GM23338 (cell line): ENCODE measurements around the gene CREBL2. TPM values are rescaled to one million over a fixed set of nuclear protein-coding genes. Genes with fewer than 3 reads are reported as not detected.
A peak's percentile ranks its signal among the peaks of the same experiment; 100 is the strongest.

ENCODE experiments used
- ATAC-seq: fragments of 200-7000 bp; cut with Tn5 transposase; 3 replicates; pipeline ENCODE4 v1.9.1; 2020
- DNase-seq: peaks from one replicate; pipeline ENCODE4 v3.0.0-alpha.2; 2015; ENCODE audit warnings: low spot score
- H2AFZ ChIP-seq: fragments of 200-600 bp; sonication (generic); 2 replicates; pipeline ENCODE4 v1.8.0; 2016; ENCODE audit warnings: antibody characterized with exemption, mild to moderate bottlenecking, moderate library complexity
- H3F3A ChIP-seq: fragments of 200-600 bp; sonication (generic); replicated peaks from 2 replicates; pipeline ENCODE4 v1.8.0; 2017; ENCODE audit warnings: antibody characterized with exemption, mixed run types, low read depth
- H3K27ac ChIP-seq: fragments of 200-600 bp; sonication (generic); 2 replicates; pipeline ENCODE4 v1.6.1; 2016; ENCODE audit warnings: low read depth
- H3K27me3 ChIP-seq: fragments of 200-600 bp; sonication (generic); 2 replicates; pipeline ENCODE4 v1.8.0; 2016; ENCODE audit warnings: mild to moderate bottlenecking, mixed run types, moderate library complexity; ENCODE audit not compliant: insufficient read depth
- H3K36me3 ChIP-seq: fragments of 200-600 bp; sonication (generic); 2 replicates; pipeline ENCODE4 v1.8.0; 2016; ENCODE audit warnings: mild to moderate bottlenecking; ENCODE audit not compliant: insufficient read depth
- H3K4me1 ChIP-seq: fragments of 200-600 bp; sonication (generic); 2 replicates; pipeline ENCODE4 v1.8.0; 2016; ENCODE audit warnings: mild to moderate bottlenecking, moderate library complexity; ENCODE audit not compliant: insufficient read depth
- H3K4me2 ChIP-seq: fragments of 200-600 bp; sonication (generic); 2 replicates; pipeline ENCODE4 v1.7.1; 2017; ENCODE audit warnings: mixed run types
- H3K4me3 ChIP-seq: fragments of 200-600 bp; sonication (generic); 2 replicates; pipeline ENCODE4 v1.6.1; 2016; ENCODE audit warnings: mixed run types
- H3K79me2 ChIP-seq: fragments of 200-600 bp; sonication (generic); replicated peaks from 2 replicates; pipeline ENCODE4 v1.8.0; 2017; ENCODE audit warnings: mild to moderate bottlenecking; ENCODE audit not compliant: insufficient read depth
- H3K9me2 ChIP-seq: fragments of 200-600 bp; sonication (generic); 2 replicates; pipeline ENCODE4 v1.8.0; 2017; ENCODE audit not compliant: insufficient read depth
- H4K20me1 ChIP-seq: fragments of 200-600 bp; sonication (generic); replicated peaks from 2 replicates; pipeline ENCODE4 v1.8.0; 2017; ENCODE audit warnings: mild to moderate bottlenecking; ENCODE audit not compliant: insufficient read depth
- H3K27ac Mint-ChIP-seq: 2 replicates; pipeline ENCODE4 v1.8.0; 2020; ENCODE audit warnings: inconsistent platforms, mild to moderate bottlenecking, moderate library complexity, mixed read lengths
- H3K27me3 Mint-ChIP-seq: 3 replicates; pipeline ENCODE4 v1.8.0; 2022; ENCODE audit warnings: low read depth, mild to moderate bottlenecking, moderate library complexity, mixed read lengths, inconsistent platforms; ENCODE audit not compliant: insufficient read depth, poor library complexity
- H3K36me3 Mint-ChIP-seq: 3 replicates; pipeline ENCODE4 v1.8.0; 2021; ENCODE audit warnings: low read depth, mild to moderate bottlenecking, inconsistent platforms, moderate library complexity, mixed read lengths
- H3K4me1 Mint-ChIP-seq: 3 replicates; pipeline ENCODE4 v1.8.0; 2020; ENCODE audit warnings: mild to moderate bottlenecking, inconsistent platforms, mixed read lengths
- H3K4me3 Mint-ChIP-seq: 3 replicates; pipeline ENCODE4 v1.8.0; 2021; ENCODE audit warnings: moderate library complexity, mild to moderate bottlenecking, inconsistent platforms, mixed read lengths
- H3K9me3 Mint-ChIP-seq: 3 replicates; pipeline ENCODE4 v1.8.0; 2020; ENCODE audit warnings: moderate library complexity, mild to moderate bottlenecking, inconsistent platforms, mixed read lengths
- CREB1 ChIP-seq: fragments of 250-450 bp; sonication (Bioruptor Pico); IDR thresholded peaks from 2 replicates; pipeline ENCODE4 v1.5.0; 2020; ENCODE audit warnings: low read depth, mild to moderate bottlenecking, moderate library complexity
- EZH2 ChIP-seq: fragments of 200-600 bp; sonication (generic); IDR thresholded peaks from one replicate; pipeline ENCODE4 v1.8.0; 2017; ENCODE audit warnings: antibody characterized with exemption, mild to moderate bottlenecking, low read depth; ENCODE audit not compliant: unreplicated experiment
- EZH2phosphoT487 ChIP-seq: fragments of 200-600 bp; sonication (generic); IDR thresholded peaks from one replicate; pipeline ENCODE4 v1.8.1; 2018; ENCODE audit warnings: antibody characterized with exemption; ENCODE audit not compliant: unreplicated experiment
- JUNB ChIP-seq: IDR thresholded peaks from one replicate; pipeline ENCODE4 v1.6.1; 2016; ENCODE audit warnings: antibody characterized with exemption; ENCODE audit not compliant: unreplicated experiment
- NANOG ChIP-seq: IDR thresholded peaks from 2 replicates; pipeline ENCODE4 v1.6.1; 2016; ENCODE audit warnings: antibody characterized with exemption, borderline replicate concordance
- POLR2AphosphoS5 ChIP-seq: IDR thresholded peaks from 2 replicates; pipeline ENCODE4 v1.6.1; 2016; ENCODE audit warnings: antibody characterized with exemption, low read depth
- STAT1 ChIP-seq: IDR thresholded peaks from one replicate; pipeline ENCODE4 v1.6.1; 2016; ENCODE audit warnings: antibody characterized with exemption; ENCODE audit not compliant: unreplicated experiment
- ZNF114 ChIP-seq: fragments of 250-450 bp; sonication (Bioruptor Pico); IDR thresholded peaks from 2 replicates; pipeline ENCODE4 v1.5.0; 2020; ENCODE audit warnings: mild to moderate bottlenecking, moderate library complexity
- ZNF331 ChIP-seq: fragments of 250-450 bp; sonication (Bioruptor Pico); IDR thresholded peaks from 2 replicates; pipeline ENCODE4 v1.5.0; 2020; ENCODE audit warnings: low read depth, mild to moderate bottlenecking, moderate library complexity
- polyA plus RNA-seq: library from polyadenylated mRNA; unstranded; fragments of >200 nt; fragmentation: Nextera tagmentation; extraction: Ambion mirVana; gene quantifications from 2 replicates; pipeline ENCODE4 v1.2.1, GENCODE V29; 2016
- total RNA-seq: library from RNA; depleted of rRNA; stranded (reverse); fragments of >200 nt; shearing (Covaris generic); gene quantifications from 2 replicates; pipeline ENCODE4 v1.2.3, GENCODE V29; 2014
- TF ChIP-seq, protein P1 (sequence below): IDR thresholded peaks from one replicate; pipeline ENCODE4 v1.6.1; 2018; ENCODE audit warnings: antibody characterized with exemption; ENCODE audit not compliant: unreplicated experiment
- TF ChIP-seq, protein P2 (sequence below), 2 experiments: fragments of 200-600 bp in 1 of 2; sonication (generic) in 1 of 2; conservative IDR thresholded peaks; 2 replicates each; pipeline versions ENCODE4 v1.5.1 to v1.6.1; 2016 to 2017; ENCODE audit warnings: antibody characterized with exemption in 2 of 2, low read depth in 2 of 2, mild to moderate bottlenecking in 2 of 2, moderate library complexity in 1 of 2
- TF ChIP-seq, protein P3 (sequence below): IDR thresholded peaks from 2 replicates; pipeline ENCODE4 v1.6.1; 2016; ENCODE audit warnings: antibody characterized with exemption

The CREBL2 gene
- total and polyA plus RNA-seq, 2 experiments from 2014 or later, result 9.0 to 21.6 TPM

DNA sequence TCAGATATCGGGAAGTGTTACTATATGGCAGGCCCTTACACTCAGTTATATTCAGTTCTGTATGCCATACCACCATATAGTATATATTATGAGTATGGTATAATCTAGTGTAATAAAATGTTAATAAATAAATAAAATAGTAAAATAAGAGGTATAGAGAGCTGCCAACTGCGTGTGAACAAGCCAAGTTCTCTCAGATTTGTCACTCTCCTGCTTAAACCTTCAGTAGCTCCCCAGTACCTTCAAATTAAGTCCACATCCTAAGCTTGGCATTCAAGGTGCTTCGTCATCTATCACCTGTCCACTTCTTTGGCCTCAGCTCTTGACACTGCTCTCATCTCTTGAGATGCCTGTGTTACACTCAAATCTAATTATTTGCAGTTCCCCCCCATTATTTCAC is 12.8 kb upstream of the CREBL2 start (continued):
- TF ChIP-seq, protein P1, sequence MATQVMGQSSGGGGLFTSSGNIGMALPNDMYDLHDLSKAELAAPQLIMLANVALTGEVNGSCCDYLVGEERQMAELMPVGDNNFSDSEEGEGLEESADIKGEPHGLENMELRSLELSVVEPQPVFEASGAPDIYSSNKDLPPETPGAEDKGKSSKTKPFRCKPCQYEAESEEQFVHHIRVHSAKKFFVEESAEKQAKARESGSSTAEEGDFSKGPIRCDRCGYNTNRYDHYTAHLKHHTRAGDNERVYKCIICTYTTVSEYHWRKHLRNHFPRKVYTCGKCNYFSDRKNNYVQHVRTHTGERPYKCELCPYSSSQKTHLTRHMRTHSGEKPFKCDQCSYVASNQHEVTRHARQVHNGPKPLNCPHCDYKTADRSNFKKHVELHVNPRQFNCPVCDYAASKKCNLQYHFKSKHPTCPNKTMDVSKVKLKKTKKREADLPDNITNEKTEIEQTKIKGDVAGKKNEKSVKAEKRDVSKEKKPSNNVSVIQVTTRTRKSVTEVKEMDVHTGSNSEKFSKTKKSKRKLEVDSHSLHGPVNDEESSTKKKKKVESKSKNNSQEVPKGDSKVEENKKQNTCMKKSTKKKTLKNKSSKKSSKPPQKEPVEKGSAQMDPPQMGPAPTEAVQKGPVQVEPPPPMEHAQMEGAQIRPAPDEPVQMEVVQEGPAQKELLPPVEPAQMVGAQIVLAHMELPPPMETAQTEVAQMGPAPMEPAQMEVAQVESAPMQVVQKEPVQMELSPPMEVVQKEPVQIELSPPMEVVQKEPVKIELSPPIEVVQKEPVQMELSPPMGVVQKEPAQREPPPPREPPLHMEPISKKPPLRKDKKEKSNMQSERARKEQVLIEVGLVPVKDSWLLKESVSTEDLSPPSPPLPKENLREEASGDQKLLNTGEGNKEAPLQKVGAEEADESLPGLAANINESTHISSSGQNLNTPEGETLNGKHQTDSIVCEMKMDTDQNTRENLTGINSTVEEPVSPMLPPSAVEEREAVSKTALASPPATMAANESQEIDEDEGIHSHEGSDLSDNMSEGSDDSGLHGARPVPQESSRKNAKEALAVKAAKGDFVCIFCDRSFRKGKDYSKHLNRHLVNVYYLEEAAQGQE, result no peak
- no peak for TF ChIP-seq JUNB
- no peak for TF ChIP-seq STAT1
- no peak for TF ChIP-seq EZH2phosphoT487
- no peak for TF ChIP-seq EZH2
- no peak for TF ChIP-seq CREB1 (CRISPR knock-in tag)
- no peak for TF ChIP-seq NANOG
- TF ChIP-seq, protein P2, sequence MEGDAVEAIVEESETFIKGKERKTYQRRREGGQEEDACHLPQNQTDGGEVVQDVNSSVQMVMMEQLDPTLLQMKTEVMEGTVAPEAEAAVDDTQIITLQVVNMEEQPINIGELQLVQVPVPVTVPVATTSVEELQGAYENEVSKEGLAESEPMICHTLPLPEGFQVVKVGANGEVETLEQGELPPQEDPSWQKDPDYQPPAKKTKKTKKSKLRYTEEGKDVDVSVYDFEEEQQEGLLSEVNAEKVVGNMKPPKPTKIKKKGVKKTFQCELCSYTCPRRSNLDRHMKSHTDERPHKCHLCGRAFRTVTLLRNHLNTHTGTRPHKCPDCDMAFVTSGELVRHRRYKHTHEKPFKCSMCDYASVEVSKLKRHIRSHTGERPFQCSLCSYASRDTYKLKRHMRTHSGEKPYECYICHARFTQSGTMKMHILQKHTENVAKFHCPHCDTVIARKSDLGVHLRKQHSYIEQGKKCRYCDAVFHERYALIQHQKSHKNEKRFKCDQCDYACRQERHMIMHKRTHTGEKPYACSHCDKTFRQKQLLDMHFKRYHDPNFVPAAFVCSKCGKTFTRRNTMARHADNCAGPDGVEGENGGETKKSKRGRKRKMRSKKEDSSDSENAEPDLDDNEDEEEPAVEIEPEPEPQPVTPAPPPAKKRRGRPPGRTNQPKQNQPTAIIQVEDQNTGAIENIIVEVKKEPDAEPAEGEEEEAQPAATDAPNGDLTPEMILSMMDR (conservative IDR thresholded peaks at IDR 0.05; ENCODE audit: low read depth in 2 of 2), result no peak
- TF ChIP-seq, protein P3, sequence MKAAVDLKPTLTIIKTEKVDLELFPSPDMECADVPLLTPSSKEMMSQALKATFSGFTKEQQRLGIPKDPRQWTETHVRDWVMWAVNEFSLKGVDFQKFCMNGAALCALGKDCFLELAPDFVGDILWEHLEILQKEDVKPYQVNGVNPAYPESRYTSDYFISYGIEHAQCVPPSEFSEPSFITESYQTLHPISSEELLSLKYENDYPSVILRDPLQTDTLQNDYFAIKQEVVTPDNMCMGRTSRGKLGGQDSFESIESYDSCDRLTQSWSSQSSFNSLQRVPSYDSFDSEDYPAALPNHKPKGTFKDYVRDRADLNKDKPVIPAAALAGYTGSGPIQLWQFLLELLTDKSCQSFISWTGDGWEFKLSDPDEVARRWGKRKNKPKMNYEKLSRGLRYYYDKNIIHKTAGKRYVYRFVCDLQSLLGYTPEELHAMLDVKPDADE, result no peak
- TF ChIP-seq POLR2AphosphoS5, result no peak

DNA sequence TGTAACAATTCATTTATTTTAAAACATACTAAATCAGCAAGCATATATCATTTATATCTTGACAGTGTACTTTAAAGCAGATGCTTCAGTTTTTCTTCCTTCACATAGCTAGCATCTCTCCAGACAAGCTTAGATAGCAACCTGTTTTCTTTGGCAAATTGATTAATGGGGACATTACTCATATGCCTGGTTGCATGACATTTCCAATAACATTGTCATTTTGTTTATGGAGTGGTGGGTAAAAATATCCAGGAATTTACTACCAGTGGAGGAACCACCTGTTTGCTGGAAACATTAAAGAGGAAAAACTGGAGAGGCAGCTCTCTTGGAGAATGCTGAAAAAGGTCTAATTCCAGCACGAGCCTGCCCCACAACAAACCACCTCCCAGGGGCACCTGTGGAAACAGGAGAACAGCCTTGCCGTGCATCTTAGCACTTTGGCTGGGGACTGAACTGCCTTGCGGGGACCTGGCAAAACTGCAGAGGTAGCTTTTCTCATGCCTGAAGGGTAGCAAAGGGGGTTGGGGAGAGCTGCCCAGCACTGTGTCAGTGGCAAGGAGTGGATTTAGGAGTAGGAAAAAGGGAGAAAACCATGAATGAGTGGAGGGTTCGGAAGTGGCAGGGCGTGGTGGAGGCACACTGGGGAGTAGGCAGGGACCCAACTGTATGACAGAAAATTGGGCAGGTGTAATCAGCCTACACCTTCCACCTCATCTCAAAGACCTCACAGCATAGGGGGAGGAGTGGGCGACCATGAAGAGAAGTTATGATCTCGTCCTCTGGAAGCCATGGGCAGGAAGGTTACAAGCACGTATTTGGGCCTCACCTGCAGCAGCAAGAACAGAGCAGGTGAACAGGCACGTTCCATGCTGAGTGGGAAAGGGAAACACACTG is 11.7 kb upstream of the CREBL2 start:
- ATAC-seq, result no peak; the same call in 2 of the 3 replicates
- H3K27ac ChIP-seq, result 0 out of 2 replicates have a peak overlapping the region, but pooled peaks have one; percentile 27
- H3K4me1 ChIP-seq, result 0 out of 2 replicates have a peak, but pooled peaks cover 7% of the 10 kb centered on the region
- Mint-ChIP-seq H3K4me3 (no peak overlapping the region), H3K36me3 (no peaks in the 10 kb centered on the region), H3K9me3 (no peaks in the 10 kb centered on the region; the same call in 2 of the 3 replicates), H3K4me1 (peaks cover 14% of the 10 kb centered on the region), H3K27me3 (peaks cover 8% of the 10 kb centered on the region), H3K27ac (peak overlapping the region; percentile 39)
- H3K9me2 ChIP-seq, result no peaks in the 10 kb centered on the region
- H3F3A ChIP-seq, result no peaks in the 10 kb centered on the region
- no peak overlapping the region for H3K4me2 ChIP-seq
- H3K4me3 ChIP-seq, result no peak overlapping the region
- H3K79me2 ChIP-seq, result no peaks in the 10 kb centered on the region
- H2AFZ ChIP-seq, result peak overlapping the region; percentile 92
- DNase-seq, result no peak
- H3K27me3 ChIP-seq, result no peaks in the 10 kb centered on the region
- H4K20me1 ChIP-seq, result no peaks in the 10 kb centered on the region
- H3K36me3 ChIP-seq, result no peaks in the 10 kb centered on the region
- TF ChIP-seq EZH2, result no peak
- TF ChIP-seq ZNF114, result no peak
- no peak for TF ChIP-seq ZNF331 (CRISPR knock-in tag)
- no peak for TF ChIP-seq STAT1
- TF ChIP-seq, protein P1, result no peak
- TF ChIP-seq EZH2phosphoT487, result no peak
